H1 (cell line): Measurements from ENCODE around the gene TUT1. TPM values are rescaled to one million over a fixed set of nuclear protein-coding genes. Genes with fewer than 3 reads are reported as not detected.
A peak's percentile ranks its signal among the peaks of the same experiment; 100 is the strongest.

ENCODE experiments used
- CTCF ChIA-PET: fragments of 300-600 bp; sonication (Branson Sonifier 250); formaldehyde crosslinking; loops from one replicate; lab custom pipeline; 2021; ENCODE audit not compliant: partially characterized antibody; lab: Charles Lee
- POLR2A ChIA-PET: fragments of 300-600 bp; sonication (Branson Sonifier 250); formaldehyde crosslinking; loops from one replicate; lab custom pipeline; 2021; ENCODE audit warnings: inconsistent platforms; ENCODE audit not compliant: partially characterized antibody; lab: Charles Lee
- DNase-seq, 2 experiments: peaks; one replicate each; pipeline versions ENCODE4 v3.0.0 to v3.0.0-alpha.2; 2010 to 2022; ENCODE audit warnings: low spot score in 2 of 2, low read depth in 1 of 2, mixed read lengths in 1 of 2
- FAIRE-seq: peaks from 2 replicates; lab custom pipeline; 2011; peaks lifted over from hg19 to GRCh38; lab: Jason Lieb, UNC
- H2AFZ ChIP-seq: 2 replicates; pipeline ENCODE4 v1.8.1; 2012; ENCODE audit warnings: low read length, inconsistent platforms
- H2AK5ac ChIP-seq: 2 replicates; pipeline ENCODE4 v1.6.1; 2013; ENCODE audit warnings: low read depth, low read length
- H2BK120ac ChIP-seq: replicated peaks from 2 replicates; pipeline ENCODE3; 2013; ENCODE audit warnings: low read depth, low read length, inconsistent platforms
- H2BK12ac ChIP-seq: 2 replicates; pipeline ENCODE4 v1.6.1; 2013; ENCODE audit warnings: low read depth, low read length
- H2BK15ac ChIP-seq: 2 replicates; pipeline ENCODE4 v1.6.1; 2013; ENCODE audit warnings: low read length
- H2BK20ac ChIP-seq: 2 replicates; pipeline ENCODE4 v1.6.1; 2013; ENCODE audit warnings: low read length
- H2BK5ac ChIP-seq: 2 replicates; pipeline ENCODE4 v1.6.1; 2013; ENCODE audit warnings: low read depth, low read length
- H3K14ac ChIP-seq: 2 replicates; pipeline ENCODE4 v1.6.1; 2013; ENCODE audit warnings: inconsistent platforms; ENCODE audit not compliant: insufficient read length
- H3K18ac ChIP-seq: 2 replicates; pipeline ENCODE4 v1.6.1; 2013; ENCODE audit warnings: low read length; ENCODE audit errors: extremely low read depth
- H3K23ac ChIP-seq: 2 replicates; pipeline ENCODE4 v1.6.1; 2013; ENCODE audit warnings: inconsistent platforms; ENCODE audit not compliant: insufficient read length
- H3K23me2 ChIP-seq: 2 replicates; pipeline ENCODE4 v1.6.1; 2013; ENCODE audit warnings: low read depth, low read length
- H3K27ac ChIP-seq: 2 replicates; pipeline ENCODE4 v1.6.1; 2011; ENCODE audit warnings: low read depth, low read length, inconsistent platforms
- H3K27me3 ChIP-seq, 4 experiments: replicated peaks in 1 of 4; 1 replicate in 1 of 4; 2 replicates in 3 of 4; pipeline versions ENCODE4 v1.6.1 to v1.8.1; 2011 to 2013; ENCODE audit warnings: low read length in 3 of 4, mild to moderate bottlenecking in 3 of 4, inconsistent platforms in 2 of 4, mixed read lengths in 2 of 4, moderate library complexity in 1 of 4; ENCODE audit not compliant: control insufficient read depth in 3 of 4, insufficient read depth in 3 of 4; ENCODE audit errors: extremely low read depth in 1 of 4
- H3K36me3 ChIP-seq, 4 experiments: 2 replicates each; pipeline versions ENCODE4 v1.6.1 to v1.8.1; 2011 to 2013; ENCODE audit warnings: mild to moderate bottlenecking in 4 of 4, low read length in 3 of 4, moderate library complexity in 2 of 4, control low read depth in 1 of 4, inconsistent platforms in 1 of 4; ENCODE audit not compliant: insufficient read depth in 4 of 4, control insufficient read depth in 2 of 4
- H3K4ac ChIP-seq: replicated peaks from 2 replicates; pipeline ENCODE3; 2013; ENCODE audit warnings: low read length, low read depth, mixed read lengths, inconsistent platforms; ENCODE audit not compliant: insufficient read length
- H3K4me1 ChIP-seq, 4 experiments: replicated peaks in 1 of 4; 1 replicate in 1 of 4; 2 replicates in 3 of 4; pipeline versions ENCODE4 v1.6.1 to v1.8.1; 2011 to 2013; ENCODE audit warnings: low read length in 3 of 4, inconsistent platforms in 2 of 4, mixed read lengths in 1 of 4; ENCODE audit not compliant: insufficient read depth in 4 of 4, control insufficient read depth in 3 of 4
- H3K4me2 ChIP-seq, 2 experiments: 2 replicates each; pipeline versions ENCODE4 v1.6.1 to v1.8.1; 2011 to 2013; ENCODE audit warnings: low read depth in 2 of 2, low read length in 2 of 2, control low read depth in 1 of 2, inconsistent platforms in 1 of 2, mild to moderate bottlenecking in 1 of 2; ENCODE audit not compliant: insufficient read depth in 1 of 2
- H3K4me3 ChIP-seq, 4 experiments: fragments of 200-600, 300-600 bp in 1 of 4; sonication (generic), shearing (Covaris generic), sonication (Bioruptor Twin) in 1 of 4; 2 replicates each; pipeline versions ENCODE4 v1.5.1 to v1.8.1; 2011 to 2016; ENCODE audit warnings: low read length in 4 of 4, low read depth in 3 of 4, control low read depth in 2 of 4, inconsistent platforms in 2 of 4, mild to moderate bottlenecking in 2 of 4, mixed read lengths in 1 of 4, moderate library complexity in 1 of 4; ENCODE audit not compliant: insufficient read depth in 2 of 4; ENCODE audit errors: extremely low read depth in 1 of 4
- H3K56ac ChIP-seq: replicated peaks from 2 replicates; pipeline ENCODE3; 2013; ENCODE audit warnings: low read depth, mild to moderate bottlenecking, mixed read lengths, low read length, inconsistent platforms; ENCODE audit not compliant: insufficient read length
- H3K79me1 ChIP-seq: 2 replicates; pipeline ENCODE4 v1.6.1; 2013; ENCODE audit warnings: low read depth, low read length, control low read depth
- H3K79me2 ChIP-seq, 2 experiments: 2 replicates each; pipeline versions ENCODE4 v1.6.1 to v1.8.1; 2012 to 2013; ENCODE audit warnings: low read length in 2 of 2, mild to moderate bottlenecking in 2 of 2, inconsistent platforms in 1 of 2; ENCODE audit not compliant: insufficient read depth in 2 of 2, control insufficient read depth in 1 of 2
- H3K9ac ChIP-seq, 4 experiments: replicated peaks in 1 of 4; 1 replicate in 1 of 4; 2 replicates in 3 of 4; pipeline versions ENCODE4 v1.6.1 to v1.8.1; 2011 to 2013; ENCODE audit warnings: low read depth in 3 of 4, low read length in 3 of 4, control low read depth in 2 of 4, mild to moderate bottlenecking in 2 of 4, moderate library complexity in 2 of 4, inconsistent platforms in 1 of 4; ENCODE audit errors: extremely low read depth in 1 of 4
- H3K9me3 ChIP-seq, 2 experiments: 2 replicates each; pipeline versions ENCODE4 v1.6.1 to v1.8.1; 2012 to 2013; ENCODE audit warnings: mild to moderate bottlenecking in 2 of 2, moderate library complexity in 2 of 2, control low read depth in 1 of 2, inconsistent platforms in 1 of 2, low read depth in 1 of 2, low read length in 1 of 2, mixed read lengths in 1 of 2; ENCODE audit not compliant: insufficient read depth in 2 of 2
- H4K20me1 ChIP-seq, 2 experiments: replicated peaks in 1 of 2; 2 replicates each; pipeline versions ENCODE3 to v1.8.1; 2011 to 2013; ENCODE audit warnings: inconsistent platforms in 2 of 2, low read length in 2 of 2, mild to moderate bottlenecking in 1 of 2; ENCODE audit not compliant: insufficient read depth in 2 of 2, control insufficient read depth in 1 of 2
- H4K5ac ChIP-seq: 2 replicates; pipeline ENCODE4 v1.6.1; 2013; ENCODE audit warnings: low read length, low read depth, mixed read lengths, inconsistent platforms; ENCODE audit not compliant: insufficient read length
- H4K8ac ChIP-seq: 2 replicates; pipeline ENCODE4 v1.8.0; 2013; ENCODE audit warnings: mild to moderate bottlenecking, moderate library complexity, low read length, inconsistent platforms; ENCODE audit not compliant: insufficient read depth; ENCODE audit errors: extremely low read depth
- H4K91ac ChIP-seq: replicated peaks from 2 replicates; pipeline ENCODE3; 2013; ENCODE audit warnings: low read length, mixed read lengths, inconsistent platforms; ENCODE audit not compliant: insufficient read length
- ASH2L ChIP-seq: fragments of 200-600, 300-600 bp; sonication (generic); IDR thresholded peaks from one replicate; pipeline ENCODE4 v1.7.1; 2017; ENCODE audit warnings: low read length
- BACH1 ChIP-seq: IDR thresholded peaks from 2 replicates; pipeline ENCODE4 v1.6.1; 2012; ENCODE audit warnings: low read length, improper control_type of control experiment
- BCL11A ChIP-seq, 2 experiments: IDR thresholded peaks; one replicate each; pipeline ENCODE4 v1.6.1; 2011; ENCODE audit warnings: low read depth in 2 of 2, low read length in 2 of 2, mild to moderate bottlenecking in 2 of 2
- BRCA1 ChIP-seq: IDR thresholded peaks from 2 replicates; pipeline ENCODE4 v1.6.1; 2012; ENCODE audit warnings: low read depth, low read length, improper control_type of control experiment
- CHD1 ChIP-seq: IDR thresholded peaks from 2 replicates; pipeline ENCODE4 v1.6.1; 2012; ENCODE audit warnings: low read depth, low read length, improper control_type of control experiment
- CHD2 ChIP-seq: IDR thresholded peaks from 2 replicates; pipeline ENCODE4 v1.6.1; 2012; ENCODE audit warnings: low read length, improper control_type of control experiment
- CTBP2 ChIP-seq: IDR thresholded peaks from 2 replicates; pipeline ENCODE4 v1.7.0; 2011; ENCODE audit warnings: borderline replicate concordance, mild to moderate bottlenecking, moderate library complexity, mixed read lengths, low read length; ENCODE audit not compliant: insufficient read depth, insufficient read length
- JUN ChIP-seq: IDR thresholded peaks from 2 replicates; pipeline ENCODE4 v1.6.1; 2011; ENCODE audit warnings: low read depth, mild to moderate bottlenecking, improper control_type of control experiment, low read length
- RFX5 ChIP-seq: IDR thresholded peaks from 2 replicates; pipeline ENCODE4 v1.6.1; 2011; ENCODE audit warnings: low read depth, low read length, improper control_type of control experiment, borderline replicate concordance
- SIX5 ChIP-seq: IDR thresholded peaks from 2 replicates; pipeline ENCODE4 v1.6.1; 2011; ENCODE audit warnings: mild to moderate bottlenecking, low read depth, low read length
- SP1 ChIP-seq: IDR thresholded peaks from 2 replicates; pipeline ENCODE4 v1.6.1; 2011; ENCODE audit warnings: low read depth, low read length
- SP2 ChIP-seq: IDR thresholded peaks from 2 replicates; pipeline ENCODE4 v1.6.1; 2012; ENCODE audit warnings: mild to moderate bottlenecking, low read length, inconsistent platforms
- TBP ChIP-seq: IDR thresholded peaks from 2 replicates; pipeline ENCODE4 v1.6.1; 2011; ENCODE audit warnings: low read depth, low read length, improper control_type of control experiment
- ZNF274 ChIP-seq: IDR thresholded peaks from 2 replicates; pipeline ENCODE4 v1.7.0; 2012; ENCODE audit warnings: low read length, borderline replicate concordance; ENCODE audit errors: extremely low read depth
- WGBS, 2 experiments: shearing (Covaris generic) in 1 of 2; methylation state at CpG; one replicate each; pipeline versions ENCODE4 v1.1.6 to v1.1.7; 2013 to 2015; ENCODE audit warnings: low lambda C conversion rate in 2 of 2, mixed read lengths in 2 of 2, inconsistent platforms in 1 of 2, low coverage in 1 of 2, missing lambda C conversion rate in 1 of 2; ENCODE audit not compliant: insufficient replicate concordance in 2 of 2, insufficient coverage in 1 of 2, insufficient read length in 1 of 2; ENCODE audit errors: extremely low coverage in 1 of 2, missing lambda C conversion rate in 1 of 2; 5-methylcytosine and 5-hydroxymethylcytosine counted together
- polyA plus RNA-seq, 7 experiments: library from polyadenylated mRNA; depleted of rRNA in 3 of 7; stranded (reverse) in 5 of 7; unstranded in 2 of 7; fragments of >200 nt in 5 of 7; fragments of 200-250 nt in 2 of 7; gene quantifications; 1 replicate in 5 of 7; 2 replicates in 1 of 7; 4 replicates in 1 of 7; pipeline versions ENCODE4 v1.2.1 to v1.2.3, GENCODE V29; 2011 to 2013; ENCODE audit warnings: missing spikeins in 2 of 7, mixed read lengths in 2 of 7
- total RNA-seq: library from RNA; stranded (reverse); fragmentation: NEBNext Ultra II Directional; extraction: Animal tissue kit (Norgen Biotek cat#: 25700); gene quantifications from 2 replicates; pipeline ENCODE4 v1.2.1, GENCODE V29; 2021
- TF ChIP-seq, protein P1 (sequence below): IDR thresholded peaks from 2 replicates; pipeline ENCODE4 v1.6.1; 2012; ENCODE audit warnings: inconsistent platforms

Gene TUT1
- total and polyA plus RNA-seq, 2 of the 8 experiments (the other 6 are each of a cell fraction or from before 2014, with no cell fraction given), result 17.8 to 24.6 TPM

DNA sequence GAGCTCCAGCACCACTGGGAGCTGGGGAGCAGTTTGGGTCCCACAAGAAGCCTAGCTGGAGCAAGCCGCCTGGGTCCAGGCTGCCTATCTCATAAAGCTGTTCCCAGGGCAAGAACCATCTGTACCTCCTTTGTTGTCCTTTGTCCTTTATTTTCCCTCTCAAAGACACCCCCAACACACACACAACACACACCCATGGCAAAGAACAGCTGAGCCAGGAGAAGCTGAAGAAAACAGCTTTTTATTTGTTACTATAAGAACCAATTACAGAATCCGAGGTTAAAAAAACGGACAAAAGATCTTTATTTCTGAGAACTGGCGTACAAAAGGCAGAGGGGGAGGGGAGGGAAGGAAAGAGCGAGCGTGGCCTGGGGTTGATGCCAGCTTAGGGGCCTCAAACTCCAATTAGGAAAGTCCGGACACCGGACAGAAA is 1.7 kb upstream of the TUT1 start:
- ChIA-PET CTCF (interaction anchor here (0.6 to 7.2 kb wide), 17 partner anchors 8 to 200 kb away, joined by 3 to 97 read pairs (median 4); partner anchors contain the start of genes EML3, GANAB, MTA2 and ROM1), POLR2A (interaction anchor here (1.1 to 12.3 kb wide), 14 partner anchors 8 to 165 kb away, joined by 3 to 235 read pairs (median 48); partner anchors contain the start of genes B3GAT3, BSCL2, C11orf98 and CSKMT)
- Histone ChIP-seq H3K23ac (no peak overlapping the region), H2BK15ac (no peak overlapping the region), H3K79me2 (peaks cover 0 to 17% of the 10 kb centered on the region in 2 experiments; a peak in 2 of 4 replicates), H4K91ac (no peak overlapping the region), H3K4ac (no peak overlapping the region), H3K27me3 (no peaks in the 10 kb centered on the region), H3K4me2 (peak overlapping the region in 1 of 2 experiments; percentile 87; a peak in 1 of 4 replicates), H3K14ac (no peak overlapping the region), H2AFZ (no peak overlapping the region), H3K18ac (no peak overlapping the region), H3K79me1 (no peaks in the 10 kb centered on the region), H3K4me1 (peaks cover 0 to 3% (median under 1%) of the 10 kb centered on the region in 4 experiments; a peak in 5 of 7 replicates), H4K20me1 (peaks cover 4 to 5% of the 10 kb centered on the region in 2 experiments), H3K27ac (no peak overlapping the region), H3K56ac (no peak overlapping the region), H3K4me3 (no peak overlapping the region), H2AK5ac (no peak overlapping the region), H2BK12ac (no peak overlapping the region), H4K8ac (no peak overlapping the region), H3K9ac (no peak overlapping the region), H4K5ac (no peak overlapping the region), H2BK20ac (no peak overlapping the region), H2BK120ac (no peak overlapping the region), H2BK5ac (no peak overlapping the region), H3K36me3 (peaks cover 31 to 51% (median 33%) of the 10 kb centered on the region in 4 experiments), H3K23me2 (peaks cover 6% of the 10 kb centered on the region), H3K9me3 (no peaks in the 10 kb centered on the region)
- WGBS, 2 experiments, result 96% methylated on average over 8 of the region's 8 CpGs; no CpG with 5 or more reads in 1 of the 2 experiments
- no peak for DNase-seq
- no peak for FAIRE-seq
- no peak for TF ChIP-seq SP2
- TF ChIP-seq TBP, result no peak
- TF ChIP-seq ZNF274, result no peak
- TF ChIP-seq SIX5, result no peak
- no peak for TF ChIP-seq RFX5
- TF ChIP-seq BRCA1, result no peak
- no peak for TF ChIP-seq SP1
- TF ChIP-seq, protein P1, sequence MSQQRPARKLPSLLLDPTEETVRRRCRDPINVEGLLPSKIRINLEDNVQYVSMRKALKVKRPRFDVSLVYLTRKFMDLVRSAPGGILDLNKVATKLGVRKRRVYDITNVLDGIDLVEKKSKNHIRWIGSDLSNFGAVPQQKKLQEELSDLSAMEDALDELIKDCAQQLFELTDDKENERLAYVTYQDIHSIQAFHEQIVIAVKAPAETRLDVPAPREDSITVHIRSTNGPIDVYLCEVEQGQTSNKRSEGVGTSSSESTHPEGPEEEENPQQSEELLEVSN, result no peak
- TF ChIP-seq CHD2, result no peak
- no peak for TF ChIP-seq BACH1
- TF ChIP-seq ASH2L, result no peak
- no peak for TF ChIP-seq CTBP2
- no peak for TF ChIP-seq BCL11A (IDR thresholded peaks at IDR 0.05; ENCODE audit: low read depth in 2 of 2, low read length in 2 of 2)
- TF ChIP-seq CHD1, result no peak
- no peak for TF ChIP-seq JUN
